WI38 (cell line): Measurements from ENCODE around the gene BICRA.

Experiments used
- H3K4me3 ChIP-seq: 2 replicates; pipeline ENCODE4 v1.5.1; 2011; ENCODE audit warnings: low read depth, mild to moderate bottlenecking, control low read depth, low read length
- CTCF ChIP-seq: IDR thresholded peaks from 2 replicates; pipeline ENCODE4 v1.5.1; 2012; ENCODE audit warnings: low read depth, mild to moderate bottlenecking, control low read depth, low read length

Gene BICRA

GRCh38 chr19:47623921-47624391, 15.0 kb downstream of the BICRA start:
- TF ChIP-seq CTCF, result no peak
- H3K4me3 ChIP-seq, result no peak overlapping the region

GRCh38 chr19:47625650-47626049, 16.7 kb downstream of the BICRA start:
- no peak overlapping the region for H3K4me3 ChIP-seq
- TF ChIP-seq CTCF, result no peak

GRCh38 chr19:47626238-47626637, 17.3 kb downstream of the BICRA start:
- TF ChIP-seq CTCF, result no peak
- H3K4me3 ChIP-seq, result no peak overlapping the region

- H3K4me3 ChIP-seq, result no peak overlapping the region
- no peak for TF ChIP-seq CTCF
These were observed 19.3 kb downstream of the BICRA start for GRCh38 chr19:47628078-47628771.

GRCh38 chr19:47630594-47630993, 21.7 kb downstream of the BICRA start:
- H3K4me3 ChIP-seq, result no peak overlapping the region
- no peak for TF ChIP-seq CTCF

- no peak overlapping the region for H3K4me3 ChIP-seq
- TF ChIP-seq CTCF, result no peak
These were observed 22.9 kb downstream of the BICRA start for GRCh38 chr19:47631681-47632446.

- TF ChIP-seq CTCF, result no peak
- H3K4me3 ChIP-seq, result no peak overlapping the region
These were observed 24.6 kb downstream of the BICRA start for GRCh38 chr19:47633517-47633916.
